ENCODE measurements around the gene EFNA5.

EFNA5 gene

DNA sequence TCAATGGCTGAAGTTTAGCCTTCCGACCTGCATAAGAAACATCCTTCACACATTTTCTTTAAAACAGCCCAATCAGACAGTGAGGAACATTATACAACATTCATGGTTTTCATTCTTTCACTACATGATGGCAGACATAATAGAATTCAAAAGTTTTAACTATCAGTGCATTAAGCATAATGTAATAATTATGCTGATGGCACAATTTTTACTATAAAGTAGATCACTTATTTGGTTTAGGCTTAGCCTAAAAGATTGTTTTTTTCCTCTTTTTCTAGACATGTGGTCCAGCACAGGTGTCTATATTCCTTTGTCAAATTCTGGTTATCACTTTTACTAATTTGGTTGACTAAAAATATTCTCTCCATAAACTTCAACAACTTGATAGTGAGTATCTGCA lies 46.5 kb downstream of the EFNA5 start:
- Histone ChIP-seq H3K4me3 (no peak overlapping the region), H3K9me3 (ENCODE audit: low read depth, low read length) (no peaks in the 10 kb centered on the region), H3K9ac (ENCODE audit: insufficient read length) (no peak overlapping the region), H3K36me3 (ENCODE audit: insufficient read depth, low read length) (no peaks in the 10 kb centered on the region), H3K27ac (no peak overlapping the region)
- TF ChIP-seq EZH2 (IDR thresholded peaks at IDR 0.05) (no peak), POLR2AphosphoS5 (IDR thresholded peaks at IDR 0.05; ENCODE audit: borderline replicate concordance, low read depth, low read length) (no peak), FOXP2 (optimal IDR thresholded peaks at IDR 0.05; ENCODE audit: control extremely low read depth, extremely low read length, insufficient read depth) (no peak)
- no peak for DNase-seq (ENCODE audit: low read depth, low spot score)

- no peak overlapping the region for H3K27ac ChIP-seq
- DNase-seq (ENCODE audit: low read depth, low spot score), result no peak
- H3K4me3 ChIP-seq, result no peak overlapping the region
- H3K36me3 ChIP-seq (ENCODE audit: insufficient read depth, low read length), result no peaks in the 10 kb centered on the region
- TF ChIP-seq POLR2AphosphoS5 (IDR thresholded peaks at IDR 0.05; ENCODE audit: borderline replicate concordance, low read depth, low read length), result no peak
- no peaks in the 10 kb centered on the region for H3K9me3 ChIP-seq (ENCODE audit: low read depth, low read length)
- H3K9ac ChIP-seq (ENCODE audit: insufficient read length), result no peak overlapping the region
Observed at GRCh38 chr5:107621089-107621488, 49.6 kb downstream of the EFNA5 start.

DNA sequence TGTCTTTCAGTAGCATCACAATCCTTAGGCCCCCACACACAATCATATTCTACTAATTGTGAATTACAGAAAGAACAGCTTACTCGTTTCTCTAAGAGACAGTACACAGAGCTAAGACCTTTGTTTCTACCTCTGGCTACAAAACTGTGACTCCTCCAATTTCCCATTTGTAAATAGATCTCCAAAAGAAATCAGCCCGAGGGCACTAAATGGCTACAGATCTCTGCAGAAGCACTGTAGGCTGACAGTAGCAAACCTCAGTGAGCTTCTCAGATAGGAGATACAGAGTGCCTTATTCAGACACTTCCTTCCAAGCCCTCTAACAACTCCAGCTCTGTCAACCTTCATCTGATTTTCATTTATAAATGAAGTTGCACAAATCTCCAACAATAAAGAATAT lies 51.0 kb downstream of the EFNA5 start:
- TF ChIP-seq POLR2AphosphoS5 (IDR thresholded peaks at IDR 0.05; ENCODE audit: borderline replicate concordance, low read depth, low read length) (no peak), FOXP2 (optimal IDR thresholded peaks at IDR 0.05; ENCODE audit: control extremely low read depth, extremely low read length, insufficient read depth) (no peak), EZH2 (IDR thresholded peaks at IDR 0.05) (no peak)
- Histone ChIP-seq H3K36me3 (ENCODE audit: insufficient read depth, low read length) (no peaks in the 10 kb centered on the region), H3K27ac (no peak overlapping the region)

DNA sequence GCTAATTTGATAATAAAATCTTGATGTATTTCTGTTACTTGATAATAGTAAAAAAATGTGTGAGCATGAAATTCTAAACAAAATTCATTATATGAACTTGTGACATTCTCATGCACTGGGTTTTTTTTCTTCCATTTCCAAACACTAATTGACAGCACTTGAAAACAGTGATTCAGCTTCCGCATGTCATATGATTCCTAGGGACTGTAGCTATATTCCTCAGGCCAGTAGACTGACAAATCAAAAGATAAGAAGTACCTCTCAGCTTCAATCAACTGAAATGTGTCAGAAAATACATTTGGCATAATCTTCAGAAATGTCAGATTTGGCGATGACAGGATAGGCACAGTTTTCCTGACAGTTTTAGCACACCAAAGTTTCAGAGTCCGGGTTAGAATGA lies 52.5 kb downstream of the EFNA5 start:
- no peaks in the 10 kb centered on the region for H3K9me3 ChIP-seq (ENCODE audit: low read depth, low read length)
- no peak for DNase-seq (ENCODE audit: low read depth, low spot score)

More for the DNA sequence above, 51.0 kb downstream of the EFNA5 start:
- DNase-seq (ENCODE audit: low read depth, low spot score), result peak; percentile 47
- Histone ChIP-seq H3K4me3 (no peak overlapping the region), H3K9ac (ENCODE audit: insufficient read length) (no peak overlapping the region), H3K9me3 (ENCODE audit: low read depth, low read length) (no peaks in the 10 kb centered on the region)

DNA sequence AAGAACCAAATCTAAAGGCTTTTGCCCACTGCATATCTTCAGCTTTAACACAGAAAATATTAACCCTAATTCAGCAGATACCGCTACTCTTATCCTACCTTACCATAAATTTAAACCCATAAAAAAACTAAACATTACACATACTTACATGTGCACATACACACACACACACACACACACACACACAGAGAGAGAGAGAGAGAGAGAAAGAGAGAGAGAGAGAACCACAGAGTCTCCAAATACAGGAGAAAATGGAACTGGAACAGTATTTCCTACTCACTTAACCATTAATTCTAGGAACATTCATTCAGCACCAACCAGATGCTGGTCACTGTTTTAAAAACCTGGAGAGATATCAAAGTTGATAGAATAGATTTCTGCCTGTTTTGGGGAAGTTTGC lies 53.7 kb downstream of the EFNA5 start:
- Histone ChIP-seq H3K4me3 (no peak overlapping the region), H3K27ac (no peak overlapping the region), H3K9ac (ENCODE audit: insufficient read length) (no peak overlapping the region), H3K36me3 (ENCODE audit: insufficient read depth, low read length) (no peaks in the 10 kb centered on the region), H3K9me3 (ENCODE audit: low read depth, low read length) (no peaks in the 10 kb centered on the region)
- DNase-seq (ENCODE audit: low read depth, low spot score), result no peak
- TF ChIP-seq EZH2 (IDR thresholded peaks at IDR 0.05) (no peak), POLR2AphosphoS5 (IDR thresholded peaks at IDR 0.05; ENCODE audit: borderline replicate concordance, low read depth, low read length) (no peak), FOXP2 (optimal IDR thresholded peaks at IDR 0.05; ENCODE audit: control extremely low read depth, extremely low read length, insufficient read depth) (no peak)

More for the DNA sequence above, 52.5 kb downstream of the EFNA5 start:
- TF ChIP-seq EZH2 (IDR thresholded peaks at IDR 0.05) (no peak), FOXP2 (optimal IDR thresholded peaks at IDR 0.05; ENCODE audit: control extremely low read depth, extremely low read length, insufficient read depth) (no peak), POLR2AphosphoS5 (IDR thresholded peaks at IDR 0.05; ENCODE audit: borderline replicate concordance, low read depth, low read length) (no peak)
- Histone ChIP-seq H3K27ac (no peak overlapping the region), H3K4me3 (no peak overlapping the region), H3K9ac (ENCODE audit: insufficient read length) (no peak overlapping the region), H3K36me3 (ENCODE audit: insufficient read depth, low read length) (no peaks in the 10 kb centered on the region)

GRCh38 chr5:107616213-107616612 lies 54.5 kb downstream of the EFNA5 start:
- TF ChIP-seq FOXP2 (optimal IDR thresholded peaks at IDR 0.05; ENCODE audit: control extremely low read depth, extremely low read length, insufficient read depth) (no peak), EZH2 (IDR thresholded peaks at IDR 0.05) (no peak), POLR2AphosphoS5 (IDR thresholded peaks at IDR 0.05; ENCODE audit: borderline replicate concordance, low read depth, low read length) (no peak)
- H3K9ac ChIP-seq (ENCODE audit: insufficient read length), result no peak overlapping the region
- no peaks in the 10 kb centered on the region for H3K36me3 ChIP-seq (ENCODE audit: insufficient read depth, low read length)
- H3K9me3 ChIP-seq (ENCODE audit: low read depth, low read length), result no peaks in the 10 kb centered on the region
- H3K27ac ChIP-seq, result no peak overlapping the region
- H3K4me3 ChIP-seq, result no peak overlapping the region
- no peak for DNase-seq (ENCODE audit: low read depth, low spot score)

- H3K4me3 ChIP-seq, result no peak overlapping the region
- no peak for TF ChIP-seq EZH2 (IDR thresholded peaks at IDR 0.05)
- TF ChIP-seq POLR2AphosphoS5 (IDR thresholded peaks at IDR 0.05; ENCODE audit: borderline replicate concordance, low read depth, low read length), result no peak
- no peak overlapping the region for H3K9ac ChIP-seq (ENCODE audit: insufficient read length)
- H3K36me3 ChIP-seq (ENCODE audit: insufficient read depth, low read length), result no peaks in the 10 kb centered on the region
- DNase-seq (ENCODE audit: low read depth, low spot score), result no peak
- H3K9me3 ChIP-seq (ENCODE audit: low read depth, low read length), result no peaks in the 10 kb centered on the region
- no peak overlapping the region for H3K27ac ChIP-seq
Observed at GRCh38 chr5:107615299-107615817, 55.4 kb downstream of the EFNA5 start.

DNA sequence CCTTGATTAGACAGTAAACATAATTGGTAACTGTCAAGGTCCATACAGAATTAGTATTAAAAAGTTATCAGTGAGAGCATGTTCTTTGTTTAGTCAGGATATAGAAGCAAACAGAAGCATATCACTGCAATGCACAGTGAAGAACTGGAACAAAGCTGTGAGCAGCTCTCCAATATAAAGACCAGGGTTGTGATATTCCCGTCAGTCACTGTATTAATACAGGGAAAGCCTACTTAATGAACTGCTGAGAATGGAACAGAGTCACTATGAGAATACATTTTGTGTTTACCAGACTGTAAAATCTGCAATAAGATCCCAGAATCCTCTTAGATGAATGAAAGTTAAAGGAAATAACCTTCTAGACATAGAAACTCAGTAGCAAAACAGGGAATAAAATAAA lies 58.2 kb downstream of the EFNA5 start:
- H3K4me3 ChIP-seq, result no peak overlapping the region
- no peaks in the 10 kb centered on the region for H3K9me3 ChIP-seq (ENCODE audit: low read depth, low read length)
- DNase-seq (ENCODE audit: low read depth, low spot score), result no peak
- H3K36me3 ChIP-seq (ENCODE audit: insufficient read depth, low read length), result no peaks in the 10 kb centered on the region
- H3K27ac ChIP-seq, result no peak overlapping the region
- TF ChIP-seq FOXP2 (optimal IDR thresholded peaks at IDR 0.05; ENCODE audit: control extremely low read depth, extremely low read length, insufficient read depth), result no peak
- no peak for TF ChIP-seq POLR2AphosphoS5 (IDR thresholded peaks at IDR 0.05; ENCODE audit: borderline replicate concordance, low read depth, low read length)
- TF ChIP-seq EZH2 (IDR thresholded peaks at IDR 0.05), result no peak
- H3K9ac ChIP-seq (ENCODE audit: insufficient read length), result no peak overlapping the region

DNA sequence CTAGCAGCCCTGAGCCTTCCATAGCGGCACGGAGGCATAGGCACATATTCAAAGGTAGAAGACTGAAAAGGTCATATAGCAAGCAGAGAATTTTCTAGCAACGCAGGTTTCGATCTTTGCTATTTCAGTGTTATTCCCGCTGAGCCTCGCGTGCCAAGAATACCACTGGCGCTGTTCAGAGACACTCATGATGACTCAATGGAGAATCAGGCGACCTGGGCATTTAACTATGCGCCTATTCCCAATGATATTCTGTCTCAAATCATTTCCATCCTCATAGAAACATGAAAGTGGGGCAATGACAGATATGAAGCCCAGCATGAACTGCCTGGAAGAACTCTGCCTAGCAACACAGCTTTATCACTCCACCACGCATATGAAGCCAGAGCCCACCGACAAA lies 59.9 kb downstream of the EFNA5 start:
- DNase-seq (ENCODE audit: low read depth, low spot score), result no peak
- H3K4me3 ChIP-seq, result no peak overlapping the region
- no peaks in the 10 kb centered on the region for H3K36me3 ChIP-seq (ENCODE audit: insufficient read depth, low read length)
- TF ChIP-seq POLR2AphosphoS5 (IDR thresholded peaks at IDR 0.05; ENCODE audit: borderline replicate concordance, low read depth, low read length) (no peak), EZH2 (IDR thresholded peaks at IDR 0.05) (no peak), FOXP2 (optimal IDR thresholded peaks at IDR 0.05; ENCODE audit: control extremely low read depth, extremely low read length, insufficient read depth) (no peak)
- H3K27ac ChIP-seq, result no peak overlapping the region
- H3K9me3 ChIP-seq (ENCODE audit: low read depth, low read length), result no peaks in the 10 kb centered on the region
- no peak overlapping the region for H3K9ac ChIP-seq (ENCODE audit: insufficient read length)

All from SK-N-MC (cell line).